ENCODE results near the gene SLC25A1. TPM values are rescaled to one million over a fixed set of nuclear protein-coding genes. Genes with fewer than 3 reads are reported as not detected.

SLC25A1 gene
- total RNA-seq (18.0 TPM), polyA plus RNA-seq (ENCODE audit: insufficient read depth in 1 of 8, insufficient read length in 8 of 8, low replicate concordance in 1 of 8) (10 to 100 TPM; 16.9 to 35.7 (median 23.4) TPM)
- long read RNA-seq, donor 1, partial matches to known transcripts, result 0 of 3 reads
- long read RNA-seq, donor 1, other reads (novel, unspliced or antisense), result 0 of 3 reads
- long read RNA-seq, donor 2, partial matches to known transcripts, result 0 of 1 reads
- long read RNA-seq, donor 2, other reads (novel, unspliced or antisense), result 0 of 1 reads
- long read RNA-seq, donor 3, transcript SLC25A1-201 (9 exons, 1,648 nt), result major isoform, 6 of 6 reads
- long read RNA-seq, donor 3, partial matches to known transcripts, result 0 of 6 reads
- long read RNA-seq, donor 3, other reads (novel, unspliced or antisense), result 0 of 6 reads
- long read RNA-seq, donor 4, transcript SLC25A1-201 (9 exons, 1,648 nt), result major isoform, 7 of 7 reads
- long read RNA-seq, donor 4, partial matches to known transcripts, result 0 of 7 reads
- long read RNA-seq, donor 4, other reads (novel, unspliced or antisense), result 0 of 7 reads
- long read RNA-seq, donor 5, transcript SLC25A1-201 (9 exons, 1,648 nt), result major isoform, 14 of 32 reads
- long read RNA-seq, donor 5, partial matches to known transcripts, result 13 of 32 reads
- long read RNA-seq, donor 5, other reads (novel, unspliced or antisense), result 0 of 32 reads
- long read RNA-seq, donor 6, transcript SLC25A1-201 (9 exons, 1,648 nt), result major isoform, 12 of 15 reads
- long read RNA-seq, donor 6, partial matches to known transcripts, result 0 of 15 reads
- long read RNA-seq, donor 6, other reads (novel, unspliced or antisense), result 0 of 15 reads
- long read RNA-seq, donor 7, transcript SLC25A1-201 (9 exons, 1,648 nt), result major isoform, 10 of 12 reads
- long read RNA-seq, donor 7, partial matches to known transcripts, result 0 of 12 reads
- long read RNA-seq, donor 7, other reads (novel, unspliced or antisense), result 0 of 12 reads
- long read RNA-seq, donor 8, transcript SLC25A1-201 (9 exons, 1,648 nt), result major isoform, 6 of 6 reads
- long read RNA-seq, donor 8, partial matches to known transcripts, result 0 of 6 reads
- long read RNA-seq, donor 8, other reads (novel, unspliced or antisense), result 0 of 6 reads
- long read RNA-seq, donor 9, partial matches to known transcripts, result 0 of 5 reads
- long read RNA-seq, donor 9, other reads (novel, unspliced or antisense), result 0 of 5 reads
- long read RNA-seq, donor 10, transcript SLC25A1-201 (9 exons, 1,648 nt), result major isoform, 6 of 9 reads
- long read RNA-seq, donor 10, partial matches to known transcripts, result 0 of 9 reads
- long read RNA-seq, donor 10, other reads (novel, unspliced or antisense), result 0 of 9 reads
- long read RNA-seq, donor 11, transcript SLC25A1-201 (9 exons, 1,648 nt), result major isoform, 8 of 8 reads
- long read RNA-seq, donor 11, partial matches to known transcripts, result 0 of 8 reads
- long read RNA-seq, donor 11, other reads (novel, unspliced or antisense), result 0 of 8 reads

GRCh38 chr22:19178657-19179496 is at the start of gene SLC25A1:
Gene SLC25A1 (minus strand): TSS chr22:19178736. CDS start chr22:19178673, 63 bp downstream.
- peak; percentile 94 for DNase-seq
- Histone ChIP-seq H3K36me3 (ENCODE audit: control insufficient read depth, insufficient read depth, low read length) (peaks cover 10% of the 10 kb centered on the region), H3K27ac (ENCODE audit: low read length) (peak within 1 kb of the TSS; percentile 76), H3K4me3 (ENCODE audit: low read length) (peak within 1 kb of the TSS; percentile 55), H3K9me3 (replicated peaks; ENCODE audit: control insufficient read depth, low read depth, low read length) (no peaks in the 10 kb centered on the region), H3K27me3 (ENCODE audit: control insufficient read depth, insufficient read depth, low read length) (no peaks in the 10 kb centered on the region), H3K4me1 (ENCODE audit: control insufficient read depth, insufficient read depth, low read length) (peaks cover 60% of the 10 kb centered on the region)
- under 1% methylated on average over 83 of the region's 86 CpGs for WGBS (ENCODE audit: insufficient coverage)

- Histone ChIP-seq H3K36me3 (ENCODE audit: control insufficient read depth, insufficient read depth, low read length) (peaks cover 49% of the 10 kb centered on the region), H3K9me3 (replicated peaks; ENCODE audit: control insufficient read depth, low read depth, low read length) (no peaks in the 10 kb centered on the region), H3K4me3 (ENCODE audit: low read length) (no peak overlapping the region), H3K4me1 (ENCODE audit: control insufficient read depth, insufficient read depth, low read length) (no peaks in the 10 kb centered on the region), H3K27me3 (ENCODE audit: control insufficient read depth, insufficient read depth, low read length) (no peaks in the 10 kb centered on the region), H3K27ac (ENCODE audit: low read length) (no peak overlapping the region)
- DNase-seq, result no peak
- WGBS (ENCODE audit: insufficient coverage), result 87% methylated on average over 3 of the region's 4 CpGs
These were observed 49.6 kb upstream of the SLC25A1 start for GRCh38 chr22:19228179-19228578.

- H3K4me3 ChIP-seq (ENCODE audit: low read length), result no peak overlapping the region
- no peaks in the 10 kb centered on the region for H3K27me3 ChIP-seq (ENCODE audit: control insufficient read depth, insufficient read depth, low read length)
- no peak overlapping the region for H3K27ac ChIP-seq (ENCODE audit: low read length)
- peaks cover 55% of the 10 kb centered on the region for H3K36me3 ChIP-seq (ENCODE audit: control insufficient read depth, insufficient read depth, low read length)
- H3K4me1 ChIP-seq (ENCODE audit: control insufficient read depth, insufficient read depth, low read length), result no peaks in the 10 kb centered on the region
- no peaks in the 10 kb centered on the region for H3K9me3 ChIP-seq (replicated peaks; ENCODE audit: control insufficient read depth, low read depth, low read length)
- no peak for DNase-seq
These were observed 47.9 kb upstream of the SLC25A1 start for GRCh38 chr22:19226428-19226827.

- Histone ChIP-seq H3K4me3 (ENCODE audit: low read length) (no peak overlapping the region), H3K9me3 (replicated peaks; ENCODE audit: control insufficient read depth, low read depth, low read length) (no peaks in the 10 kb centered on the region), H3K27me3 (ENCODE audit: control insufficient read depth, insufficient read depth, low read length) (no peaks in the 10 kb centered on the region), H3K27ac (ENCODE audit: low read length) (no peak overlapping the region), H3K4me1 (ENCODE audit: control insufficient read depth, insufficient read depth, low read length) (no peaks in the 10 kb centered on the region), H3K36me3 (ENCODE audit: control insufficient read depth, insufficient read depth, low read length) (peaks cover 58% of the 10 kb centered on the region)
- no peak for DNase-seq
- no CpG with 5 or more reads among the region's 3 CpGs for WGBS (ENCODE audit: insufficient coverage)
These were observed 47.0 kb upstream of the SLC25A1 start for GRCh38 chr22:19225560-19225959.

- no peak for DNase-seq
- WGBS (ENCODE audit: insufficient coverage), result 89% methylated on average over 4 of the region's 7 CpGs
- Histone ChIP-seq H3K4me1 (ENCODE audit: control insufficient read depth, insufficient read depth, low read length) (no peaks in the 10 kb centered on the region), H3K27ac (ENCODE audit: low read length) (no peak overlapping the region), H3K9me3 (replicated peaks; ENCODE audit: control insufficient read depth, low read depth, low read length) (no peaks in the 10 kb centered on the region), H3K36me3 (ENCODE audit: control insufficient read depth, insufficient read depth, low read length) (peaks cover 61% of the 10 kb centered on the region), H3K4me3 (ENCODE audit: low read length) (no peak overlapping the region), H3K27me3 (ENCODE audit: control insufficient read depth, insufficient read depth, low read length) (no peaks in the 10 kb centered on the region)
These were observed 46.4 kb upstream of the SLC25A1 start for GRCh38 chr22:19224985-19225384.

GRCh38 chr22:19224557-19224956 is 46.0 kb upstream of the SLC25A1 start:
- no peaks in the 10 kb centered on the region for H3K27me3 ChIP-seq (ENCODE audit: control insufficient read depth, insufficient read depth, low read length)
- no peaks in the 10 kb centered on the region for H3K4me1 ChIP-seq (ENCODE audit: control insufficient read depth, insufficient read depth, low read length)
- no peak overlapping the region for H3K4me3 ChIP-seq (ENCODE audit: low read length)
- no peaks in the 10 kb centered on the region for H3K9me3 ChIP-seq (replicated peaks; ENCODE audit: control insufficient read depth, low read depth, low read length)
- no peak overlapping the region for H3K27ac ChIP-seq (ENCODE audit: low read length)
- peaks cover 59% of the 10 kb centered on the region for H3K36me3 ChIP-seq (ENCODE audit: control insufficient read depth, insufficient read depth, low read length)
- WGBS (ENCODE audit: insufficient coverage), result 96% methylated on average over 5 of the region's 5 CpGs
- no peak for DNase-seq

- H3K4me3 ChIP-seq (ENCODE audit: low read length), result no peak overlapping the region
- H3K4me1 ChIP-seq (ENCODE audit: control insufficient read depth, insufficient read depth, low read length), result peaks cover under 1% of the 10 kb centered on the region
- 39% methylated on average over 6 of the region's 6 CpGs for WGBS (ENCODE audit: insufficient coverage)
- peaks cover 58% of the 10 kb centered on the region for H3K36me3 ChIP-seq (ENCODE audit: control insufficient read depth, insufficient read depth, low read length)
- H3K9me3 ChIP-seq (replicated peaks; ENCODE audit: control insufficient read depth, low read depth, low read length), result no peaks in the 10 kb centered on the region
- H3K27ac ChIP-seq (ENCODE audit: low read length), result no peak overlapping the region
- no peak for DNase-seq
- no peaks in the 10 kb centered on the region for H3K27me3 ChIP-seq (ENCODE audit: control insufficient read depth, insufficient read depth, low read length)
These were observed 45.1 kb upstream of the SLC25A1 start for GRCh38 chr22:19223617-19224016.

GRCh38 chr22:19223110-19223509 is 44.6 kb upstream of the SLC25A1 start:
- Histone ChIP-seq H3K36me3 (ENCODE audit: control insufficient read depth, insufficient read depth, low read length) (peaks cover 58% of the 10 kb centered on the region), H3K4me1 (ENCODE audit: control insufficient read depth, insufficient read depth, low read length) (peaks cover 4% of the 10 kb centered on the region), H3K27me3 (ENCODE audit: control insufficient read depth, insufficient read depth, low read length) (no peaks in the 10 kb centered on the region), H3K27ac (ENCODE audit: low read length) (no peak overlapping the region), H3K9me3 (replicated peaks; ENCODE audit: control insufficient read depth, low read depth, low read length) (no peaks in the 10 kb centered on the region), H3K4me3 (ENCODE audit: low read length) (no peak overlapping the region)
- DNase-seq, result no peak
- WGBS (ENCODE audit: insufficient coverage), result 92% methylated on average over 7 of the region's 9 CpGs
